Neural progenitor cell (in vitro differentiated cells): ENCODE measurements around the gene CMAS.

ENCODE experiments used
- CTCF ChIP-seq: fragments of 200-600 bp; sonication (generic); IDR thresholded peaks from 2 replicates; pipeline ENCODE4 v1.5.1; 2017; ENCODE audit warnings: antibody characterized with exemption, mild to moderate bottlenecking
- EZH2phosphoT487 ChIP-seq: fragments of 200-600 bp; sonication (generic); IDR thresholded peaks from 2 replicates; pipeline ENCODE4 v1.6.1; 2017; ENCODE audit warnings: antibody characterized with exemption

DNA sequence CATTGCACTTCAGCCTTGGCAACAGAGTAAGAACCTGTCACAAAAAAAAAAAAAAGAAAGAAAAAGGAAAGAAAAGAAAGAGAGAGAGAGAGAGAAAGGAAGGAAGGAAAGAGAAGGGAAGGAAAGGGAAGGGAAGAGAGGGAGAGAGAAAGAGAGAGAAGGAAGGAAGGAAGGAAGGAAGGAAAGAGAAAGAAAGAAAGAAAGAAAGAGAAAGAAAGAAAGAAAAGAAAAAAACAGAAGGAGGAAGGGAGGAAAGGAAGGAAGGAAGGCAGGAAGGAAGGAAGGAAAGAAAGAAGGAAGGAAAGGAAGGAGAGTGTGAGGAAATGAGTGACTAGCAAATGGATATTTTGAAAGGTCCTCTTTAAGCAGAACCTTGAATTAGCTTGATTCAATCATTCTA lies 13.3 kb upstream of the CMAS start:
- TF ChIP-seq EZH2phosphoT487 (no peak), CTCF (no peak)
